PC-9 (cell line): Measurements from ENCODE around the gene RBL2.

Experiments
- CTCF ChIP-seq: fragments of 200-600 bp; sonication (generic); conservative IDR thresholded peaks from 2 replicates; pipeline ENCODE4 v1.6.1; 2017; ENCODE audit warnings: mixed run types, antibody characterized with exemption, mild to moderate bottlenecking, moderate library complexity
- EZH2 ChIP-seq: fragments of 200-600 bp; sonication (generic); IDR thresholded peaks from 2 replicates; pipeline ENCODE4 v1.8.0; 2017; ENCODE audit warnings: antibody characterized with exemption, low read depth

- TF ChIP-seq CTCF = no peak
- TF ChIP-seq EZH2 = no peak
Measured at GRCh38 chr16:53528797-53529196, 94.5 kb downstream of the RBL2 start.
